NCI-H1417 treated with DMSO at 0.1 percent for 48 hours (cell line): Measurements from ENCODE around the gene FDXR.
A peak's percentile ranks its signal among the peaks of the same experiment; 100 is the strongest.

Experiments used
- DNase-seq: peaks from one replicate; lab custom pipeline; 2025; lab: John Stamatoyannopoulos, UW

FDXR gene

DNA sequence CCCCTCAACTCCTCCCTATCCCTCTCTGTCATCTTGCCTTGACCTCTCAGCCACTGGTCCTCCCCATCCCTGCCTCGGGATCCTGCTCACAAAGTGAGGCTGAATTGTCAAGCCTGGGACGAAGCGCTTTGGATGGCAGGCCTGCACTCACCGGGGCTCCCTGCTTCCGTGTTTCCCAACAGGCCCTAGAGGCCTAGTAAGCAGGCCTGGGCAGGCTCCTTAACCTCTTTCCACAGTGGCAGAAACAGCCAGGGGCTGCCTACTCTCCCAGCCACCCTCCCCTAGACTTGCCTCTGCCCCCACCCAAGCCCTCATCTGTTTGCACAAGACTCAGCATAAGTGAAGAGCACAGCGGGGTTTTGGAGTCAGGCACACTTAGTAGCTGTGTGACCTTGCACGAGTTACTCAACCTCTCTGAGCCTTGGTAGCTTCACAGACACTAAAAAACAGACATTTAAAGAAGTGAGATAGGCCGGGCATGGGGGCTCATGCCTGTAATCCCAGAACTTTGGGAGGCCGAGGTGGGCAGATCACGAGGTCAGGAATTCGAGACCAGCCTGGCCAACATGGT lies 25.7 kb upstream of the FDXR start:
- no peak for DNase-seq

DNA sequence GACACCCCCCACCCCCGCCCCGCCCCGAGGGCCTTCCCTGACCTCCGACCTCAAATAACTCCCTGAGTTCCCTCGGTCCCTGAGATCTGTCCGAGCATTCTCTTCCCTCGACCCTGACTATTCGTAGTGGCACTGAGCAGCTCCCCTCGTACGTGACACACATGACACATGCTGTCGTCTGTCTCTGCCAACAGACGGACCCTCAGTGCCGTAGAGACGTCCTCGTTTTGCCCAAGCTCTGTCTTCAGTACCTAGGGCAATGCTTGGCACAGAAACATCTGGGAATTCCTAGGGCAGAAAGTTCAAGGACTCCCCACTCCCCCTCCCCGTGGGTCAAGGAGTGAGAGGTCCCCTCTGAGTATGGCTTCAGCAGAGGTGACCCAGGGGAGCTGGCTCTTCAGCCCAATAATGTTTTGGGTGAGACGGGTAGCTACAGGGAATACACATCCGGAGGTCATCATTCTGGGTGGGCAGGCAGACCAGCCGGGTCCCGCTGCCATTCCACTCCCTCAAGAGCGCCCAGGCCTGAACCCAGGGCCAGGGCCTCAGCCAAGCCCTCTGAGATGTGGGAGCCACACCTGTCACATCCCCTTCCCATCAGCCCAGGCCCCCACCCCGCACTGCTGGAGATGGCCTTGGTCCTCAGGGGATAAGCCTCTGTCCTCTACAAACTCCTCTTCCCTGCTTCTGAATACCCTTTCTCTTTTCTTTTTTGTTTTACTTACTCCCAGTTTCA lies 21.3 kb upstream of the FDXR start:
- no peak for DNase-seq

DNA sequence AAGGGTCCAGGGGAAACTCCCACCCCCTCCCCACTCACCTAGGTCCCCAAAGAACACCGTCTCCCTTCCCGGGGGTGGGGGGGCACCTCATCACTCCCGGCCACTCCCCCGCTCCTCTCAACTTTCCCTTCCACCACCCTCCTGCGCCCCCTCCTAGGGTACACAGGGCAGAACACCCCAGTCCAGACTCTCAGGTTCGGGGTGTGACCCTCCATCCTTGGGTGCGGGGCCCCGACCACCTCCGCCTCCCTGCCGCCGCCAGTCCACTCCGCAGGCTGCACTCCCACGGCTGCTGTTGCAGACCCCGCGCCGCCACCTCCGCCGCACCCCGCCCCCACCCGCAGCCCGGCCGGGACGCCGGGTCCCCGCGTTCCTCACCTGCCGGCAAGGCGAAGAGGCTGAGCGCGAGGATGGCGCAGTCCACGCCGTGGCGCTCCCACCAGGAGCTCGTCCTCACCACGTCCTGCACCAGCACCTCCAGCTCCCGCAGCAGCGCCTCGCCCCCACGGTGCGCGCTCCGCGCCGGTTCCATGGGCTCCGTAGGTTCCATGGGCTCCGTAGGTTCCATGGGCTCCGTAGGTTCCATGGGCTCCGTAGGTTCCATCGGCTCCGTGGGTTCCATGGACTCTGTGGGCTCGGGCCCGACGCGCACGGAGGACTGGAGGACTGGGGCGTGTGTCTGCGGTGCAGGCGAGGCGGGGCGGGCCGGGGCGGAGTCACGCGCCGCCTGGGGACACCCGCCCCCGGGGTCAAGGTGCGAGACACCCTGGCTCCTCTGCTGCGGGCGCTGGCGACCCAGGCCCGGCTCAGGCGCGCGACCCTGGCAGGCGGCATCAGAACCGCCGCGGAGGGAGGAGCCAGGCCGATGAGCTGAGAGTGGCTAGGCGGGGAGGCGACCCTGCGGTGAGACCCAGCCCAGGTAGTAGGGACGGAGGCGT lies 20.4 kb upstream of the FDXR start, which contains the start of gene FADS6:
FADS6 (minus strand) TSS at position 660 of the 938 bp plus-strand sequence; CDS start at position 622, 38 bp downstream.
- no peak for DNase-seq

DNA sequence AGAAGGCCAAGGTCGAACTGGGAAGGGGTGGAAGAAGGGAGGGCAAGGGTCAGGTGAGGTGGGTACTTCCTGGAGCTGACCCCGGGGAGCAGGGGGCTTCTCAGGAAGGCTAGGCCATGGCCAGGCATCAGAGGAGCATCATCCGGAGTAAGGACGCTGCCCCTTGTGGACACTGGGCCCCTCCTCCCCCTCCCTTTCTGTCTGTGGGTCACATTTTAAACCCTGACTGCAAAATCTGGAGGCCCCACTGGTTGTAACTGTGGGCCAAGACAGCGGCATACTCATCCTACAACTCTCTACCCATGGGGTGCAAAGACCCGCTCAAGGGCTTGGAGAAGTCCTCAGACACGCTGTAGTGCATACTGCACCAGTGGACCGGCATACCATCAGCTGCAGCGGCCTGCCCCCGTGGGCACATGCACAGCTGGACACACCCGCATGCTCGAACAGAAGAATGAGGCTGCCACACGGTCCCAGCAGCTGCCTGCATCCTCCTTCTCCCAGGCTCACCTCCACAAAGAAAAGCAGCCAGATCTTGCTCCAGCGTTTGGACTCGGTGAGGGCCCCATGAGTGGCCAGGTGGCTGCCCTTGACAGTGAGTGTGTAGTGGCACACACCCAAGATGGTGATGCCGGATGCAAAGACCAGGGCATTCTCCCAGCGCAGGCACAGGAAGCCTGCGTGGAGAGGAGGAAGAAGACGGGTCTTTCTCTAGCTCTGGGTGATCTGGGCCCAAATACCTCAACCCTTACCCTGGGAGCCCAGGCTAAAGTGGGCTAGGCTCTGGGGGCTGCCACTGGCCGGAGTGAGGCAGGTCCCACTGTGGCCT lies 19.4 kb upstream of the FDXR start:
- DNase-seq = no peak

DNA sequence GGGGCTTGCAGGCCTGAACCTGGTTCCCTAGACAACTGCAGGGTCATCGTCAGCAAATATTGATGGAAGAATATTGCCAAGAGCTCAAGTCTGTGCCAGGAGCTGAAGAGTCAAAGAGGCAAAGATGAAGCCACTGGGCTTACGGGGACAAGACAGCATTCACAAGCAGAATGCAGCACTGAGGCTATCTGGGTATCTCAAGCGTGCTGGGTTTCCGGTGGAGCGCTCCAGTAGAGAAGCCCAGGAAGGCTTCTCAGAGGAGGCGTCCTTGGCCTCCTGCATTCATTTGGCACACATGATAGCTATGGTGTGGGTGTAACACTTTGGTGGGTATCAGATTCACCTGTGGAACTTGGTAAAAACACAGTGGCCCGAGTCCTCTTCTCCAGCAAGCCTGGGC lies 17.8 kb upstream of the FDXR start:
- DNase-seq = no peak

DNA sequence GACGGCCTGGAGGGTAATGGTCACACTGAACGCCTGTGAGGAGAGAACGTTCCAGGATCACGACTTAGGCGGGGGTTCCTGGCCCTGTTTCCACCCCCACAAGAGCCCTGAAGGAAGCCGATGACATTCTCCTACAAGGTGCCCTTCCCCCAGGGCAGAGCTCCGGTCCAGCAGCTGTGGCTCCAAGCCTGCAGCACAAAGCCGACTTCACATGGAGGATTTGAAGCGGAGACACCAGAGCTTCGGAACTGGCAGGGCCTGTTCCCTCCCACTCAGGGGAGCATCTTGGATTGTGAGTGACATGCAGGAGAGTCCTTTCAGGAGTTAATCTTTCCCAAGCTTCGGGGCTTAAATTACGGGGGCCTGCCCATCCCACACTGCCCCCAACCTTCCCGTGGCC lies 15.7 kb upstream of the FDXR start:
- no peak for DNase-seq

DNA sequence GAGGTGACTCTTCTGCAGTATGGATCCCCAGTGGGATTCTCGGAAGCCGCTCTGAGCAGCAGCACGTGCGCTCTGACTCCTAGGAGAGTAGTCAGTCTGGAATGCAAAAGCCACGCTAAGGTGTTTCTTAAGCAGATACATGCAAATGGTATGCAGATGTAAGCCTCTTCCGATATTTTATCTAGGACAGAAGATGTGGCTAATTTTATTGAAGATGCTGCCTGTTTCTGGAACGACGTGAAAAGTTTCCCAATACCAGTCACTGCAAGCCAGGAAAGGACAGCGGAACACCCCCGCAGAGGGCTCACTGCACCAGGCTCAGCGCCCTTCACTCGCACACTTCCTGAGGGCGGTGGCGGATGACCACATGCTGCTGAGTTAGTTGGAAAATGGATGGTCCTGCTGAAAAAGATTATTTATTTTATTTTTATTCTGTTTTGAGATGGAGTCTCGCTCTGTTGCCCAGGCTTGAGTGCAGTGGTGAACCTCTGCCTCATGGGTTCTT lies 10.5 kb upstream of the FDXR start:
- no peak for DNase-seq

DNA sequence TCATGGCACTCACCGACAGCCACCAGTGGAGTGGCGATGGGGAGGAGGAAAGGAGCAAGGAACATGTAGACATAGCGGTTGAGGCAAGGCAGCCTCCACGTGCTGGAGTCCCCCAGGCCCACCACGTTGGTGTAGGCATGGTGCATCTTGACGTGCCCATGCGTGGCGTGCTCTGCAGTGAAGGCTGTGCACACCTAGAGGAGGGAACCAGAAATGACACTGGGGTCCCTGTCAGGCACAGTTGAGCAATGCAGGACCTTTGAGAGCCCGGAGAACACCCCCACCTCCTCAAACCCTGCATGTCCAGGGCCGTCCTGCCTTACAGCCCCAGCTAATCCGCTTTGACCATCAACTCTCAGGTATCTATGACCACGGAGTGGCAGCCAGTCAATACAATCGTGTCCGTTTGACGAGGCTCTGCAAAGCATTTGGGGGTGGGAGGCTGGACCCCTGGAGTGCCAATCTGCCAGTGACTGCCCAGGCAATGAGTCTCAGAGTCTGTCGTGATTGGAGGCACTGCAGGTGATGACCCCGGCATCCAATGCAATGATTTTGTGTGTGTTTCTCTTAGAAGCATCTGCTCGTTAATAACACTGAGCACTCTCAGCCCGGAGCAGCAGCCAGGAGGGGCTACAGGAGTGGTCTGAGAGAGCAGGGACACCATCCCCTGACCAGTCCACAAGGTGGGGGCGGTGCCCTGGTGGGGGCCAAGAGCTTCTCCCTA lies 9.9 kb upstream of the FDXR start:
- DNase-seq = no peak

DNA sequence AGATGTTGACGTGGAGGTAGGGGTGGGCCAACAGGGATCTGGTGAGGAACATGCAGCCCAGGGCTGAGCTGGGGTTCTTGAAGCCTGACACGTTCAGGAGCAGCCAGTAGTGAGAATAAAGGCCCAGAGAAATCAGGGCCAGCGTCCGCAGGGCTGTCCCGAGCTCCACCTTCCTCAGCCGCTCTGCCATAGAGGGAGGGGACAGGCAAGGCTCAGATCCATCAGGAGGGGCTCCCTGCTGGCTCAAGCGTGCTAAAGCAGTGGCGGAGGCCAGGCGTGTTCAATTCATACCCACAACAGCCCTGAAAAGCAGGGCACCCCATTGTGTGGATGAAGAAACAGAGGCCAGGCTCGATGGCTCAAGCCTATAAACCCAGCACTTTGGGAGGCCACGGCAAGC lies 8.3 kb upstream of the FDXR start:
- DNase-seq = no peak

DNA sequence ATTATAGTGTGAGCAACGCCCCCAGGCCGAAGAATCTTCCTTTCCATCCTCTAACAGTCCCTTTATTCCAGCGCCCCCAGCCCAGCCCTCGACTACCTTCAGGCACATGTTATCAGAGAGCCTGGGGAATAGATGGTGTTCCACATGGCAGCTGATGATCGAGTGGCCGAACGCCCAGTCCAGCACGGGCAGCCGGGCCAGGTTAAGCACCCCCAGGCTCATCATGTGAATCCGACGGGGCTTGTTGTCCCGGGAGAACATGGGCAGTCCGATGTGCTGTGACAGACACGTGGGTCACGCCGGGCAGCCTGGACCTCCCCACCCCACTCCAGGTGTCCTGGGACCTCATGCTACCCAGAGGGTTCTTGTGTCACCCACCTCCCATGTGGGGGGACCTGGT lies 6.5 kb upstream of the FDXR start:
- DNase-seq = no peak

DNA sequence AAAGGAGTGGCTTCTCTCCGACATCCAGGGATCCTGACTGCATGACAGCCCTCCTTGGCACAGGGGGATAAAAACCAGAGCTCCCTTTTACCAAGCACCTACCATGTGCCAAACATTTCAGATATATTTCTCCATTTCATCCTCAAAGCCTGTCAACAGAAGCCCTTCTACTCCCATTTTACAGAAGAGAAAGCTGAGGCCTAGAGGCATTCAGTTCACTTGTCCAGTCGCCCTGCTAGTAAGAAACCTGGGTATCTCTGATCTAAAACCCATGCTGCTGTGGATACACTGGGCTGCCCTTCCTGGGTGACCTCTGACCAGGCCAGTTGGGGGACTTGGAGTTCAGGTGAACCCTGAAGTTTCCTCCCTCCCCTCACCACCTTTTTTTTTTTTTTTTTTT lies 5.9 kb upstream of the FDXR start:
- DNase-seq = no peak

DNA sequence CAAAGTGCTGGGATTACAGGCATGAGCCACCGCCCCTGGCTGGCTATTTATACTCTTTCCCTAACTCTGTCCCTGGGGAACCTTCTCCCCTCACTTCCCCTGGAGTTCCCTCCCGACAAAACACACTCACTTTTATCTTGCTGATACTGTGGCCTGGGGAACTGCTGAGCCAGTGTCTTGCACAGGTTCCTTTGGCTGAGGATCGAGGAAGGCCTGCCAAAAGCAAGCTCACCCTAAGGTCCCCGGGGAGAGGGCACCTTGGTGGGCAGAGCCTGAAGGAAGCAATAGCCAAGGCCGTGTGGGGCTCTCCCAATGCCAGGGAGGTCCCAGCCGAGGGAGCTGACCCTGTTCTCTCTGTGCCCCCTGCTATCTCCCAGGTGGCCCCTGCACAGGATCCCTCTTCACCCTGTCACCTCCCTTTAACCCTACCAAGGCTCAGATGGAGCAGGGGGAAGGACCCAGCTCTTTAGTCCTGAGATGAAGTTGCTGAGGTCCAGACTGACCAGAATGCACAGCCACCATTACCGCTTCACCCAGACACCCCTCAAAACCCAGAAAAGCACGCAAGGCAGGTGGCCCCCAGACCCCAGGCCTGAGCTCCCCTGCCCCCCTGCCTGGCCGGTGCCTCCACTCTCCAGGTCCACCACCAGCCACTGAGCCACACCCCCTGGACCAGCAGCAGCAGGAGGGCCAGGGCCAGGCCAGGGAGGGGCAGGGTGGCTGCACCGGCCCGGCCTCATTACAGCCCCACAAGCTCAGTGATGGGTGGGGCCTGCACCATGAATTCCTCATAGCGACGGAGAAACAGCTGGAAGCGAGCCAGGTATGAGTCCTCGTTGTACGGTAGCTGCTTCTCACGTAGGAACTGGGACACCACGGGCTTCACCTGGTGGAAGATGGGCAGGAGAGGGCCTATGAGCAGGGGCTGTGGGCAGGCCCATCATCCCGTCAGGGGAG lies 5.1 kb upstream of the FDXR start:
- DNase-seq = no peak

DNA sequence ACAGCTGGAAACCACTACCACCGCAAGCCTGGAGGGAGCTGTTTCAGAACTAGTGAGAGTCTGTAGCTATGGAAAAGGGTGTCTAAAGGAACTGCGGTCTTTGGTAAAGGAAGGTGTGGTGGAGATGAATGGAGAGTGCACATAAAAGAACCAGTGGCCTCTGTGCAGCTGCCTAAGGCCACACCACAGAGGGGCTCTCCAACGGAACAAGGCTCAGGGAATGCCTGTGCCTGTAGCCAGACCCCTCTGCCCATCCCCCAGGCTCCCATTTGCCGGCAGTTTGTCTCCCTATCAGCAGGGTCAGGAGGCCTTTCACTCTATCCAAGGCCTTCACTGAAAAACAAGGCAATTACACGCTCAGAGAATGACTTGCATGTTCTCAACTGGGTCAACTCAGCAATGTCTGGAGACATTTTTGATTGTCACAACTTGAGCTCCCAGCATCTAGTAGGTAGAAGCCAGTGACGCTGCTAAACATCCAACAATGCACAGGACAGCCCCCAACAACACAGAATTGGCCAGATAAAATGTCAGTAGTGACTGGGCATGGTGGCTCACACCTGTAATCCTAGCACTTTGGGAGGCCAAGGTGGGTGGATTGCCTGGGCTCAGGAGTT lies 3.3 kb upstream of the FDXR start:
- no peak for DNase-seq

DNA sequence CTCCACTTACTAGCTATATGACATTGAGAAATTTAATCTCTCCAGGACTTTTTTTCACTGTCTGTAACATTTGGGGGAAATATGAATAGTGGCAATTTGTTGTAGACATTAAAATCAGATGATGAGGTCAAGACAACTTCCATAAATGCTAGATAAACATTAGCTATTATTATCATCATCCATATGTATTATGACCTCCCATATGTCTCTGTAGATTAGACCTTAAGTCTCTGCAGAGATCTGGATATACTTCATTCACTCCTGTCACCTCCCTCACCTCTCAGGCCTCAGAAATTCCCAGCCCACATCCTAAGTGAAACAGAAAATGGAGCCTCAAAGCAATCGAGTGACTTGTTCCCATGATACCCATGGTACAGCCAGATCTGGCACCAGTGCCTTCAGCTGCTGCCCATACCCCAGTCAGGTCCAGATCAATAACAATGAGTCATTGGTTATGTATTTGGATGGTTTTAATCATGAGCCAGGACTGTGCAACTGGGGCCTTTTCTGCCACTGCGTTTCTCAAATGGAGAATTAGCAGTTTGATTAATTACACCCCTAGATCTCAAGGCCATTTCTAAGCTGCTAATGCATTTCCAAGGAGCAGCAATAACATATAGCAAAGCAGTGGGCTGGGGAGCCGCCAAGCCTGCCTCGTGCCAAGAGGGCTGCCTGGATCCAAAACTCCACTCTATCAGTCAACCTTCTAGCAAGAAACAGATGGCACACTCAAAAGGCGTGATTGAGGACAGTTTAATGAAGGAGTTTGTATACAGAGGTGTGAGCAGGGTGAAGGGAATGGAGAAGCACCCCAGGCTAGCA lies 2.6 kb upstream of the FDXR start:
- no peak for DNase-seq

DNA sequence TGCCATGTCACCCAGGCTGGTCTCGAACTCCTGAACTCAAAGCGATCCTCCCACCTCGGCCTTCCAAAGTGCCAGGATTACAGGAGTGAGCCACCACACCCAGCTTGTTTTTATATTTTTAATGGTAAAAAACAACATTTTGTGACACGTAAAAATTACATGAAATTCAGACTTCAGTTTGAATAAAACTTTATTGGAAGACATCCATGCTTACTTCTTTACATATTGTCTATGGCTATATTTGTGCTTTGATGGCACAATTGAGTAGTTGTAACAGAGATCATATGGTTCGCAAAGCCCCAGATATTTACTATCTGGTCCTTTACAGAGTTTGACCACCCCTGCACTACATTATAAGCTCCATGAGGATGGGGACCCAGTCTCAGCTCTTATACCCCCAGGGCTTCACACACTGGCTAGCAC lies 1.8 kb upstream of the FDXR start:
- DNase-seq = no peak

DNA sequence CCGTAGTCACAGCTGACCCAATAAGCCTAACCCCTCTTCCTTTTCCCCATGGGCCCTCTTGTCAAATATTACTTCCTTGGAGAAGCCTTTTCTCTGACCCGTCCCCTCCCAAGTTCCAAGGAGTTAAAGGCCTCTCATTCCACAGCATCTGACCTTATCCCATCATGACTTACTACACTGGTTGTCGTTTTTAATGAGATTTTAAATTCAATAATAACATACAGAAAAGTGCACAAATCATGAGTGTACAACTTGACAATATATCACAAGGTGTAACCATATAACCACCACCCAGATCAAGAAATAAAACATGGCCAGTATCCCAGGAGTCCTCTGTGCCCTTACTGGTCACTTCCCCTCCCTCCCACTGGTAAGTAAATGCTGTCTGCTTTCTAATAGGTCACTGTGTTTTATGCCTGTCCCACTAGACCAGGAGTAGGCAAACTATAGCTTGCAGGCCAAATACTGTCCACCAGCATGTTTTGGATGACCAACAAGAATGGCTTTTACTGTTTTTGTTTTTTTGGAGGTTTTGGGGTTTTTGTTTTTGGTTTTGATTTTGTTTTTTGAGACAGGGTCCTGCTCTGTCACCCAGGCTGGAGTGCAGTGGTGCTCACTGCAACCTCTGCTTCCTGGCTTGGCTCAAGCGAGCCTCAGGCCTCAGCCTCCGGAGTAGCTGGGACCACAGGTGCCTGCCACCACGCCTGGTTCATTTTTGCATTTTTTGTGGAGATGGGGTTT lies 1.2 kb upstream of the FDXR start:
- no peak for DNase-seq

DNA sequence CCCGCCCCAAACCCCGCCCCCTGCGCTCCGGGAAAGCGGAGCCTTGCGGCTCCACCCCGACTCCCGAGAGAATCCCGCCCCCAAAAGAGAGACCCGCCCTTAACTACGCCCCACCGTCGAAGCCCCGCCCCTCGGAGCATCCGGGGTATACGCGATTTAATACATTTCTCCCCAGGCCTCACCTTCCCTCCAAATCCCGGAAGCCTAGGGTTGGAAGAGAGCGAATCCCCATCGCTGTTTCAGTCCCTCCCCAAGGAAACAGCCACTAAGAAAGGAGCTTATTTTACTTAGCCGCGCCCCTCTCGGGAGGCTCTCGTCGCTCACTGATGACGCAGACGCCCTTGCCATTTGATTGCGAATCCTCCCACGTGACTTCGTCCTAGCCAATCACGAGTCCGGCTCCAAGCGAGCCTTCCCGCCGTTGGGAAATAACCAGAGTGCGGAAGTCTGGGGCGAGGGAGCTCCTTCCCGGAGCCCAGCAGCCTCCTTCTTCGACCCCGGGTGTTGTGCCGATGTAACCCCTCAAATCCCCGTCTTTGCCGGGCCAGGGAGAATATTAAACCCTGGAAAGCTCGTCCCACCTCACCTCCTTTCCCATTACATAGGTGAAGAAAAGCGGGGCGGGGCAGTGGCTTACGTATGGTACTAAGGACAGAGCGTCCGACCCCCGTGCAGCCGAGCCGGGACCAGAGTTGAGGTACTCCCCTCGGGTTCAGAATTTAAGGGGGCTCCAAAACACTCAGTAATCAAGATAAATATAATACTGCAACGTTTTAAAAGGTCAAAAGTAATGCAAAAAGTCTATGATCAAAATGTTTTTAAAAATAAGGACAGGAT lies 461 bp upstream of the FDXR start:
- DNase-seq = peak; percentile 99
